Suprapubic skin (tissue), 4 donors: Measurements from ENCODE around the gene PLXNA2. TPM values are rescaled to one million over a fixed set of nuclear protein-coding genes. Genes with fewer than 3 reads are reported as not detected.

Experiments used
- DNase-seq, 2 donors: peaks; one replicate each; pipeline ENCODE4 v3.0.0-alpha.2; 2019; ENCODE audit warnings: low spot score in 2 of 2
- H3K27ac ChIP-seq: fragments of 200-600 bp; sonication (generic); one replicate; pipeline ENCODE4 v1.5.1; 2019
- H3K27me3 ChIP-seq: fragments of 200-600 bp; sonication (generic); one replicate; pipeline ENCODE4 v1.5.1; 2019
- H3K36me3 ChIP-seq: fragments of 200-600 bp; sonication (generic); one replicate; pipeline ENCODE4 v1.5.1; 2019
- H3K4me1 ChIP-seq: fragments of 200-600 bp; sonication (generic); one replicate; pipeline ENCODE4 v1.5.1; 2019
- H3K4me3 ChIP-seq: fragments of 200-600 bp; sonication (generic); one replicate; pipeline ENCODE4 v1.5.1; 2019; ENCODE audit warnings: mild to moderate bottlenecking
- H3K9me3 ChIP-seq: fragments of 200-600 bp; sonication (generic); one replicate; pipeline ENCODE4 v1.5.1; 2019
- EP300 ChIP-seq: sonication (generic); formaldehyde crosslinking; IDR thresholded peaks from one replicate; pipeline ENCODE4 v1.6.1; 2017; ENCODE audit warnings: antibody characterized with exemption
- POLR2A ChIP-seq, 2 donors: fragments of 450-650 bp; IDR thresholded peaks; one replicate each; pipeline ENCODE4 v1.6.1; 2017; ENCODE audit warnings: antibody characterized with exemption in 2 of 2, mild to moderate bottlenecking in 2 of 2, moderate library complexity in 2 of 2
- POLR2AphosphoS5 ChIP-seq, 3 donors: sonication (generic); formaldehyde crosslinking; IDR thresholded peaks; one replicate each; pipeline ENCODE4 v1.6.1; 2017; ENCODE audit warnings: antibody characterized with exemption in 3 of 3
- WGBS: methylation state at CpG from one replicate; pipeline ENCODE4 v1.1.5; 2018; 5-methylcytosine and 5-hydroxymethylcytosine counted together
- total RNA-seq, 4 donors: library from RNA; depleted of rRNA; stranded (reverse); fragments of >200 nt; gene quantifications; one replicate each; pipeline ENCODE4 v1.1.0, GENCODE V29; 2016
- TF ChIP-seq, protein P1 (sequence below), 2 donors: fragments of 200-600 bp in 1 of 2; fragments of 450-650 bp in 1 of 2; sonication (generic) in 1 of 2; IDR thresholded peaks; one replicate each; pipeline ENCODE4 v1.5.1; 2016 to 2019; ENCODE audit warnings: antibody characterized with exemption in 2 of 2, mild to moderate bottlenecking in 1 of 2, moderate library complexity in 1 of 2

The PLXNA2 gene
- total RNA-seq, 4 donors from 2014 or later = 35.3 to 53.9 (median 45.7) TPM

DNA sequence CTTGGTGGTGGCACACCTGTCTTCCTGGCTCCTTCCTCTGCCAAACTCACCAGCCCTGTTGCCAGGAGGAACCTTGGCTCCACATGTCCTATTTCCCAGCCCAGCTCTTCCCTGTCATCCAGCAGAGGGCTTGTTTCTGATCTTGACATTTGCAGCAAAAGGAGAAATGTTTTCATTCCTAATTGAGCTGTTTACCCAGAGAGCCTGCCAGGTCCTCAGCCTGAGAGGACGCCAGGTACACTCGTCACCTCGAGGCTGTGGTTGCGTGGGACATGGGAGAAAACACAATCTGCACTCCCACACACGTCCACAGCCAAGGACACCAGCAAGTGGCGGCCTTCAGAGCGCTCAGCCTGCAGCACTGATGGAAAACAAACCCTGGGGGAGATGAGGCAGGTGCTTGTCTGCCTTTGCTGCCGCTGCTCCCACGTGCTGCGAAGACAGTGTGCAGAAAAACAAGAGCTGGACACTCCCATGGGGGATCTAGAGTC, 200.4 kb downstream of the PLXNA2 start:
- Histone ChIP-seq H3K4me1 (peaks cover 43% of the 10 kb centered on the region), H3K4me3 (no peak overlapping the region), H3K36me3 (peaks cover 43% of the 10 kb centered on the region), H3K9me3 (no peaks in the 10 kb centered on the region), H3K27ac (no peak overlapping the region), H3K27me3 (no peaks in the 10 kb centered on the region)
- TF ChIP-seq EP300 (no peak), POLR2AphosphoS5 (IDR thresholded peaks at IDR 0.05) (no peak), POLR2A (IDR thresholded peaks at IDR 0.05) (no peak)
- TF ChIP-seq, protein P1, sequence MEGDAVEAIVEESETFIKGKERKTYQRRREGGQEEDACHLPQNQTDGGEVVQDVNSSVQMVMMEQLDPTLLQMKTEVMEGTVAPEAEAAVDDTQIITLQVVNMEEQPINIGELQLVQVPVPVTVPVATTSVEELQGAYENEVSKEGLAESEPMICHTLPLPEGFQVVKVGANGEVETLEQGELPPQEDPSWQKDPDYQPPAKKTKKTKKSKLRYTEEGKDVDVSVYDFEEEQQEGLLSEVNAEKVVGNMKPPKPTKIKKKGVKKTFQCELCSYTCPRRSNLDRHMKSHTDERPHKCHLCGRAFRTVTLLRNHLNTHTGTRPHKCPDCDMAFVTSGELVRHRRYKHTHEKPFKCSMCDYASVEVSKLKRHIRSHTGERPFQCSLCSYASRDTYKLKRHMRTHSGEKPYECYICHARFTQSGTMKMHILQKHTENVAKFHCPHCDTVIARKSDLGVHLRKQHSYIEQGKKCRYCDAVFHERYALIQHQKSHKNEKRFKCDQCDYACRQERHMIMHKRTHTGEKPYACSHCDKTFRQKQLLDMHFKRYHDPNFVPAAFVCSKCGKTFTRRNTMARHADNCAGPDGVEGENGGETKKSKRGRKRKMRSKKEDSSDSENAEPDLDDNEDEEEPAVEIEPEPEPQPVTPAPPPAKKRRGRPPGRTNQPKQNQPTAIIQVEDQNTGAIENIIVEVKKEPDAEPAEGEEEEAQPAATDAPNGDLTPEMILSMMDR (IDR thresholded peaks at IDR 0.05) = no peak
- no peak for DNase-seq
- 60% methylated on average over 4 of the region's 10 CpGs for WGBS

DNA sequence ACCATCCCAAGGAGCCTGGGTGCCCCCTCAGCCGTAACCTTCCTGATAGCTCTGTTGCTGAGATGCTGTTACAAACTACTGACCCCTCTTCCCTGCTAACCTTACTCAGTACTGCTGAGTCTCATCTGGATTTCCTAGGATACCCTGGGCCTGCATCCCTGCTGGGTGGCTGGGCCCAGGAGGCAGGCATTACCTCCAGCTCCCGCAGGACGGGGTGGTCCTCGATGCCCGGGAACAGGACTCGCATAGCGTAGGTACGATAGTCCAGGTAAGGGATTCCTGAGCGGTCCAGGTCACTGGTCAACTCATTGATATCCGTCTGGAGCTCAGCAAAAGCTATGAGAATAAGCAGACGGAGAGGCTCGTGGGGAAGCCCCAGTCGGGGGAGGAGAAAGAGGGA, 201.3 kb downstream of the PLXNA2 start:
- Histone ChIP-seq H3K4me1 (peaks cover 35% of the 10 kb centered on the region), H3K27ac (no peak overlapping the region), H3K27me3 (no peaks in the 10 kb centered on the region), H3K9me3 (no peaks in the 10 kb centered on the region), H3K4me3 (no peak overlapping the region), H3K36me3 (peaks cover 52% of the 10 kb centered on the region)
- no peak for DNase-seq
- TF ChIP-seq EP300 = no peak
- no peak for TF ChIP-seq POLR2AphosphoS5 (IDR thresholded peaks at IDR 0.05)
- TF ChIP-seq, protein P1 (IDR thresholded peaks at IDR 0.05) = no peak
- no peak for TF ChIP-seq POLR2A (IDR thresholded peaks at IDR 0.05)
- WGBS = 93% methylated on average over 13 of the region's 13 CpGs

DNA sequence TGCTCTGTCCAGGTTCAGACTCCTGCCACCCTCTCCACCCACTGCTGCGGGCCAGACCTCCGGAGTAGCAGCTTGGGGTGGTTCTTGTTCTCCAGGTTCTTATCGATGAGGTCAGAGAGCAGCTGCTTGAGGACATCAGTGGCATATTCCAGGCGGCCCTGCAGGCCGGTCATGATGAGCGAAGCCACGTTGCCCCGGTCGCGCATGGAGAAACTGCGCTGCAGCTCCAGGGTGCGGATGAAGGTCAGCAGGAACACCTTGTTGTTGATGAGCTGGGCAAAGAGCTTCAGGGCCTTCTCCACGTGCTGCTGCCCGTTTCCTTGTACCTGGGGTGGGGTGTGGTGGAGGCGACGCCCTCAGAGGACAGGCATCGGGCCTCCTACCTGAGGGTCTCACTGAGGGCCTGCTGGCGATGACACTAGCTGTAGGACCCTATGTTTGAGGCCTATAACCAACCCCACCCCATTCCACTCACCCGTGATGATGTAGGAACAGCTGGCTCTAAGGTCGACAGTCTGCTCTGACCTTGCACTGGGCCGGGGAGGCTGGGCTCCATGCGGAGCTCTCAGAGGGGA, 202.1 kb downstream of the PLXNA2 start:
- H3K9me3 ChIP-seq = no peaks in the 10 kb centered on the region
- H3K4me1 ChIP-seq = peaks cover 27% of the 10 kb centered on the region
- TF ChIP-seq POLR2AphosphoS5 (IDR thresholded peaks at IDR 0.05) = no peak
- TF ChIP-seq, protein P1 (IDR thresholded peaks at IDR 0.05) = no peak
- TF ChIP-seq POLR2A (IDR thresholded peaks at IDR 0.05) = no peak
- TF ChIP-seq EP300 = no peak
- no peak for DNase-seq
- no peak overlapping the region for H3K27ac ChIP-seq
- WGBS = 93% methylated on average over 22 of the region's 22 CpGs
- H3K27me3 ChIP-seq = no peaks in the 10 kb centered on the region
- H3K4me3 ChIP-seq = no peak overlapping the region
- peaks cover 55% of the 10 kb centered on the region for H3K36me3 ChIP-seq

DNA sequence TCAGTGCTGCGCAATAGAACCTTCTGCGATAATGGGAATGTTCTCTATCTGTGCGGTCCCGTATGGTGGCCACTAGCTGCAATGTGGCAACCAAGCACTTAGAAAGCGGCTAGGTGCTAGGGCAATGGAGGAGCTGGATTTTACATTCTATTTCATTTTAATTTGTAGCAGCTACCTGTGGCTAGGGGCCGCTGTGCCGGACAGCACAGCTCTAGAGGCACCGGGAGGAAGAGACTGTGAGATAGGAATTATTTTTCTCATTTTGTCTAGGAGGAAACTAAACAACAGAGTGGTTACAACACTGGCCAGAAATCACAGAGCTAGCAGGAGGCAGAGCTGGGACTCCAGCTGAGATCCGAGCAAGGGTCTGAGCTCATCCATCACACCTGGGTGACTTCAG, 202.7 kb downstream of the PLXNA2 start:
- Histone ChIP-seq H3K4me3 (no peak overlapping the region), H3K27ac (no peak overlapping the region), H3K27me3 (no peaks in the 10 kb centered on the region), H3K36me3 (peaks cover 55% of the 10 kb centered on the region), H3K4me1 (peaks cover 21% of the 10 kb centered on the region), H3K9me3 (no peaks in the 10 kb centered on the region)
- TF ChIP-seq, protein P1 (IDR thresholded peaks at IDR 0.05) = no peak
- no peak for TF ChIP-seq POLR2A (IDR thresholded peaks at IDR 0.05)
- TF ChIP-seq POLR2AphosphoS5 (IDR thresholded peaks at IDR 0.05) = no peak
- no peak for TF ChIP-seq EP300
- no peak for DNase-seq
- WGBS = 95% methylated on average over 8 of the region's 9 CpGs

DNA sequence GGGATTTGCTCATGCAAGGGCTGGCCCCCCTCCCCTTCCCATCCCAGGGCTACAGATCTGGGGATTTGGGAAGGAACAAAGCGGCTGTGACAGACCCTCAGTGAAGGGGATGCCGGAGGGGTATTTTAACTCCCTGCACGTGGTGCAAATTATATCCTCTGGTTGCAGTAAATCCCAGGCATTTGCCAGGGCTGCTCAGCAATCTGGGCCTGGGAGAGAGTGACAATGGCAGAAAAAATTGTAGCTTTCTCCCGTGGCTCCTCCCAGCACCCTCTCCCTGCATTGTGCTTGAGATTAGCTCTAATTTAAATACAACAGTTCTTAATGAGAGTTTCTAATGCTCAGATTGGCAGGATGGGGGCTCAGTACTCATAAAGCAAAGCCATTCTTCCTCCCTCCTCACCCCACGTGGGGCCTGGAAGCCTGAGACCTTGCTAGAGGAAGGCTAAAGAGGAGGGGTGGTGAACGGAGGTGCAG, 203.3 kb downstream of the PLXNA2 start:
- H3K27ac ChIP-seq = no peak overlapping the region
- H3K9me3 ChIP-seq = no peaks in the 10 kb centered on the region
- WGBS = 90% methylated on average over 6 of the region's 6 CpGs
- no peak for DNase-seq
- peaks cover 58% of the 10 kb centered on the region for H3K36me3 ChIP-seq
- no peaks in the 10 kb centered on the region for H3K27me3 ChIP-seq
- H3K4me3 ChIP-seq = no peak overlapping the region
- peaks cover 15% of the 10 kb centered on the region for H3K4me1 ChIP-seq
- no peak for TF ChIP-seq POLR2A (IDR thresholded peaks at IDR 0.05)
- TF ChIP-seq, protein P1 (IDR thresholded peaks at IDR 0.05) = no peak
- no peak for TF ChIP-seq POLR2AphosphoS5 (IDR thresholded peaks at IDR 0.05)
- TF ChIP-seq EP300 = no peak
